Amygdala (tissue), 56 donors: ENCODE measurements around the gene SLC16A4.
"Not testable (repeated sequence)": the region's sequence is repeated elsewhere in the genome, so short reads cannot be mapped to it uniquely, and the experiment has no call there.

Source experiments
- DNase-seq, 56 donors: peaks; one replicate each; lab custom pipeline; 2025; lab: John Stamatoyannopoulos, UW

Gene SLC16A4

DNA sequence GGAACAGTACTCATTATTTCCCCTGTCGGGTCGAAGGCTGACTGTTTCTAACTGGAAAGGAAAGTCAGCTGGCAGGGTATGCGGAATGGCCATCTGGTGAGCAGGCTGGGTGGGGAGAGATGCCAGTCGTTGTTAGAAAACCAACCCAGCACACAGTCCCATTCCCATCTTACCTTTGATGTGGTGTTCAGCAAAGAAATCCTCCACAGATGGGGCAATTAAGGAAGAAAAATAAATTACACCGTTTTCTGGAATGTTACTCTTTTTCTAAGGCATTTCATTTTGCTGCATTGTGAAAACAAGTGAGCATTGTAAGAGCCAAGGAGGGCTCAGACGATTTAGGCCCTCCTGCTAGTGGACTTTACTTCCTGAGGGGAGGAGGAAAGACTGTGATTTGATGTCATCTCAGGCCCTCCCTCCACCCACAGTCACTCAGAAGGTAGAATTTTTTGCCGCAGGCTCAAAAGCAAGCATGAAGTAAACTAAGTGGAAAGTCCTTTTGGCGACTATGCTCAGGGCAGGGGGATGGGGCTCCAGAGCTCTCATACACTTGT is at the start of gene SLC16A4:
Gene SLC16A4, minus strand, starts transcription at position 335 of the 554 bp plus-strand sequence. CDS start 1,703 bp downstream, outside the sequence.
- no peak for DNase-seq

DNA sequence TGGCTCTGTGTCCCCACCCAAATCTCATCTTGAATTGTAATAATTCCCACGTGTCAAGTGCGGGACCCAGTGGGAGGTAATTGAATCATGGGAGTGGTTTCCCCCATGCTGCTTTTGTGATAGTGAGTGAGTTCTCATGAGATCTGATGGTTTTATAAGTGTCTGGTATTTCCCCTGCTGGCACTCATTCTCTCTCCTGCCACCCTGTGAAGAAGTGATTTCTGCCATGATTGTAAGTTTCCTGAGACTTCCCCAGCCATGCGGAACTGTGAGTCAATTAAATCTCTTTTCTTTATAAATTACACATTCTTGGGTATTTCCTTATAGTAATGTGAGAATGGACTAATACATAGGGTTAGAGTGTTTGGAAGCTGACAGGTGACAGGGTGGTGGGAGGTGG is 49.0 kb upstream of the SLC16A4 start:
- DNase-seq: not testable (repeated sequence)

DNA sequence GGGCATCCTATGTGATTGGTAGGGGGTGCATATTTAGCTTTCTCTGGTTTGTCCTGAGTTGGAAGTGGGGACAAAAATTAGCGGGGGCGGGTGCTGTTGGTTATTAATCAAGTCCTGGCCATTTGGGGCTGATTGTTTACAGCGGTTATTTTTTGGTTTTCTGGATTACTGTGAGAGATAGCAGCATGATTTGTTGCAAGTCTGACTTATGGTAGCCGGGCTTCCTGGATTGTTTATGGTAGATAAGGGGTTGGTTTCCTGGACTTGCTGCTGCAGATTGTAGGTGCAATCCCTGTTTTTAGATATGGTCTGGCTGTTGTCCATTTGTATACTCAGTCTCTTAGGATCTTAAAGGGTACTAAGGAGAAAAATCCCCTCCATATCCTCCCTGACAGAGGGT is 48.1 kb upstream of the SLC16A4 start:
- no peak for DNase-seq

DNA sequence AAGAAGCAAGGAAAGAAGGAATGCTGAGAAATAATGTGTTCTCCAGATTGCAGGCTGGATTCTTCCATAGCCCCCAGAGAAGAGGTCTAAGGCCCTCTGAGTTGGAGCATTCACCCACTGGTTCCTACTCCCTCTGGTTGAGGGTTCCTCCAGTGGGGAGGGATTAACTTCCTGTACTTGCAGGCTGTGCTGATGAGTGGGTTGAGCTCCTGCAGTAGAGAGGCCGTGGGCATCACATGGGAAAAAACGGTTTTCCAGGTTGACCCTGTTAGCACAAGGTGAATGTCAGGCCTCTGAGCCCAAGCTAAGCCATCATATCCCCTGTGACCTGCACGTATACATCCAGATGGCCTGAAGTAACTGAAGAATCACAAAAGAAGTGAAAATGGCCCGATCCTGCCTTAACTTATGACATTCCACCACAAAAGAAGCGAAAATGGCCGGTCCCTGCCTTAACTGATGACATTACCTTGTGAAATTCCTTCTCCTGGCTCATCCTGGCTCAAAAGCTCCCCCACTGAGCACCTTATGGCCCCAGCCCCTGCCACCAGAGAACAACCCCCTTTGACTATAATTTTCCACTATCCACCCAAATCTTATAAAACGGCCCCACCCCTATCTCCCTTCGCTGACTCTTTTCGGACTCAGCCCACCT is 46.9 kb upstream of the SLC16A4 start:
- DNase-seq: not testable (repeated sequence)

DNA sequence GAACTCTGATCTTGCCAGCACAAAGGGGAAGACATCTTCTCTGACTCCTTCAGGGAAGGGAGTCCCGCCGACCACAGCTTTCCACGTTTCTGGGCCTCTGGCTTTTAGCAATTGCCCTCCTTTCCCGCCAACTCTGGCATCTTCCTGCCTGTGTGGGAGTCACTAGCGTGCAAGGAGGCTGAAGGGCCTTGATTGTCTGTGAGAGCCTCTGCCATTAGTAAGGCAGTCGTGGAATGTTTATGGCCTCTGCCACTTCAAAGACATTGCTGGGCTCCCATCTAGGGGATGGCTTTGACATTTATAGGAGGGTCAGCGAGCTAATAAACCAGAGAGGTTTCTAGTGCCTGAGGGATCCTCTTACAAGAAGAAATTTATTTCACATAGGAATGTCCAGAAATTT is 45.8 kb upstream of the SLC16A4 start:
- no peak for DNase-seq

DNA sequence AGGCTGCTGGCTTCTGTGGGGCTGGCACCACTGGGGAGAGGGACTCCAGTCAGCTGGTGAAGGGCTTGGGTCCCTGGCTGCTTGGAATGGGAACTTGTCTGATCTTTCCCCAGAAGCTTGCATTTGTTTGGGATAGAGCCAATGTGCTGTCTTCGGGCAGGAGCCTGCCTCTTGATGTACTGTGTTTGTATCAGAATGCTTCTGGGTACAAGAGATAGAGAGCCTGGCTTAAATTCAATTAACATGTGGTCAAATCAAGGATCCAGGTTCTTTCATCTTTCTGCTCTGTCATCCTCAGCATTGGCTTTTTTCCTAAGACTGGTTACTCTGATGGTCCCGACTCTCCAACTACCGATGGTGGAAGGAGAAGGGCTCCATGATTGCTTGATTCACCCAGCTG is 44.1 kb upstream of the SLC16A4 start:
- no peak for DNase-seq

DNA sequence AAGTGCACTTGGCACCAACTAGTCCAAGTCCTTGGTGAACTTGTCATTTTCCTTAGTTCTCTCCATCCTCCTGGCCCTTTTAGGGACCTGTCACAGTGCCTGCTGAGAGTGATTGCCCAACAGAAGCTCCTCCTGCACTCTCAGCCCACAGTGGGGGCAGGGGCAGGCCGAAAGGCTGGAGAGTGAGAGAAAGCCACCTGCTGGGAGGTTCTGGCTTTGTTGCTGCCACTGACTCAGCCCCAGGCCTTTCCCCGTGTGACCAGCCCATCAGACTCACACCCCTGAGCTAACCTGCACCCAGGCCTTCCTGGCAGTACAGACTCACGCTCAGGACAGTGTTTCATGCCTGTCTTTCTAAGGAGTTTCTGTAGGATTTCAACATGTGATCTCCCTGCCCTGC is 43.0 kb upstream of the SLC16A4 start:
- peak in 2 of 56 donors; percentile 11 to 16 for DNase-seq

DNA sequence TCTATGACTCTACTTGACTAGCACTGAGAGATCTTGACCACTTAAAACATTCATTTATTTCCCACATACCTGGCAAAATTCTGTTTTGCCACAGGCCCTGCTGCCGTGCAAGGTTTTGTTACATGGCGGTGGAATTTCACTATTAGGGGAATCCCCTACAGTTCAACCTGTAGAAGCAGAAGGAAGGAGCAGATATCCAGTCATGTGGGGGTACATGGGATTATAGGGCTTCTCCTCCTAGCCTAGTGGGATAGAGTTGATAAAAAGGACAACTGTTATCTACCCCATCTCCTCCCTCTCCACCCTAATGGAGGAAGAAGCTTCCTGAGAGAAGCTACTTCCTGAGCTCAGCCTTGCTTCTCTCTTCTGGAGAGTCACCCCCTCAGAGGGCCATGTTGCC is 42.4 kb upstream of the SLC16A4 start:
- DNase-seq: no peak

DNA sequence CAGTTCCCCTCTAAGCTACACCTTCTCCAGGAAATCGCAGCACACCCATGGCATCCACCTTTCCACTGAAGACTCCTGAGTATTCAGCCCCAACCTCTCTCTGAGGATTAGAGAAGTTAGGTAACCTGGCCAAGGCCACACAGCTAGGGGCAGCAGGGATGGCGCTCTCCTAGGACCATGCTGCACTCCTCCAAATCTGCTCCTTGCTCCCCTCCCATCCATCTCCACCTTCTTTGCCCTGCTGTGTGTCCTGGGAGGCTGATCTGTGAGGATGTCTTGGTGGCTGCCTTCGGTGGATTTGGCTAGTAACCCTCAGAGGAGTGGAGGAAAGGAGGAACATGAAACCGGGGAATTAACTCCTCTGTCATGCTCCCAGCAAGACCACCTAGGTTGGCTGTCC is 40.1 kb upstream of the SLC16A4 start:
- no peak for DNase-seq

DNA sequence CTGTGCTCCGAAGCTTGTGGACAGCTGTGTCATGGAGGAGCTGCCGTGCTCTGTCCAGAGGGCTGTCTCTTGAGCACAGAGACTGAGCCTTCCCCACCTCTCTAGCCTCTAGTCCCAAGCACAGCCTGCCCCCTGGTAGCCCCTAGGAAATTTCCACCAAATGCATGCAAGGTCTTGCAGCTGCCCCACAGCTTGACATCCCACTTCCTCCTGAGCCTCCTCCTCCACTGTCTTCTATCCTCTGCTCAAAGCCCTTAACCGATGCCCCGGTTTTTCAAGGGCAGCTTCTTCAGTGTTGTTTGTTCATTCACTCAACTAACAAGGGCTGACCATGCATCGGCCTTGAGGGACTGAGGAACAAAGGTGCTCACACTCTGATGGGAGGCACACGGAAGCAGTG is 39.5 kb upstream of the SLC16A4 start:
- DNase-seq: no peak

DNA sequence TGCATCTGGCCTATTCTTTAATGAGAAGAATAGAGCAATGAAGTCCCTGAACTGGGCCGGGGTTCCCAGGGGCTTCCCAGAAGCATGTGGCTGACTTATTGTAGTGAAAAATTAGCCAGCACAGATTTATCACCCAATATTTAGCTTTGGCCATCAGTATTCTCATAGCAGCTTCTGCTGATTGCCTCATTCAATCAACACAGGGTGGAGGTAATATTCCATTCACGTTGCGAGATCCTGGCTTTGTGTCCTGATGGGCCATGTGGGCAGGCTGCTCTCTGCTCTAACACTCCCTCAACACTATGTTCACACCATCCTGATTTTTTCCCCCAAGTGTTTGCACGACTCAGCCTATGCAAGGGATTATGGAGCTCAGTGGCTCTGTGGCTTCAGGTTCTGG is 38.1 kb upstream of the SLC16A4 start:
- DNase-seq: no peak

DNA sequence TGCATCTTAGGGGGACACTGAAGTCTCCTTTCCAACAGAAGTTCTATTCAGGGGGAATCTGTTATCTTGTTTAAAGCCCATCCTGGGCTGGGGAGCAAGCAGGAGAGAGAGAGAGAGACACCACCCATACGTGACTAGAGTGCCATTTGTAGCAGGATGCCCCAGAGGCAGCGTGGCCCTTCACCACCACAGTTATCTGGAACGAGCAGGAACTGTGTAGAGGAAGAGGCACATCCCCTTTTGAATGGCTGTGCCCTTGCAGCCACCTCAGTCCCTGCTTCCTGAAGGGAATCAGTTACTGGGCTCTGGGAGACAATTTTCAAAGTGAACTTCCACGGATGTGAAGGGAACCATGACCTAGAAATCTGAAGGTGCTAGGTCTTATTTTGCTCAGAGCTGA is 36.0 kb upstream of the SLC16A4 start:
- DNase-seq: no peak

DNA sequence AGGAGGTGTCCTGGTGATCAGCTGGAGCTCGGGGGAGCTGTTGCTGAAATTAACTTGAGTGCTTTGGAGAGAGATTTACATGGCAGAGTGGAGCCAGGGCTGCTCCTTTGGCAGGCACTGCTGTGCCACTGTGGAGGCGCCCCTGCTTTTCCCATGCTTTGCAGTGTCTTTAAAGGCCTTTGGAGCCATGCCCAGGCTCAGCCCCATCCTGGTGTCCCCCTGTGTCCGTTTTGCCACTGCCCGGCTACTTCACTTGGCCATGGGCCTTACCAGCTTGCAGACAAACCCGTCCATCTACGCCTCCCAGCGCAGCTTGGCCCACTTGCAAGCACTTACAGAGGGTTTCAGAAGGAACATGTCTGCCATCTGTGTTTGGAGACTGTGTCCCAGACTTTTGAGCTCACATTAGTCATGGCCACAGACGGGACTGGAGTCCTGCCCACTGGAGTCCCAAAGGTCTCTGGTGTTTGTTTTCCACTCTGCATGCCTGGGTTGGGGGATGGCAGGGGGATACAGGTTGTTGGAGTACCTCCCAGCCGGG is 34.9 kb upstream of the SLC16A4 start:
- peak in 13 of 56 donors; percentile 2 to 42 (median 14) for DNase-seq

DNA sequence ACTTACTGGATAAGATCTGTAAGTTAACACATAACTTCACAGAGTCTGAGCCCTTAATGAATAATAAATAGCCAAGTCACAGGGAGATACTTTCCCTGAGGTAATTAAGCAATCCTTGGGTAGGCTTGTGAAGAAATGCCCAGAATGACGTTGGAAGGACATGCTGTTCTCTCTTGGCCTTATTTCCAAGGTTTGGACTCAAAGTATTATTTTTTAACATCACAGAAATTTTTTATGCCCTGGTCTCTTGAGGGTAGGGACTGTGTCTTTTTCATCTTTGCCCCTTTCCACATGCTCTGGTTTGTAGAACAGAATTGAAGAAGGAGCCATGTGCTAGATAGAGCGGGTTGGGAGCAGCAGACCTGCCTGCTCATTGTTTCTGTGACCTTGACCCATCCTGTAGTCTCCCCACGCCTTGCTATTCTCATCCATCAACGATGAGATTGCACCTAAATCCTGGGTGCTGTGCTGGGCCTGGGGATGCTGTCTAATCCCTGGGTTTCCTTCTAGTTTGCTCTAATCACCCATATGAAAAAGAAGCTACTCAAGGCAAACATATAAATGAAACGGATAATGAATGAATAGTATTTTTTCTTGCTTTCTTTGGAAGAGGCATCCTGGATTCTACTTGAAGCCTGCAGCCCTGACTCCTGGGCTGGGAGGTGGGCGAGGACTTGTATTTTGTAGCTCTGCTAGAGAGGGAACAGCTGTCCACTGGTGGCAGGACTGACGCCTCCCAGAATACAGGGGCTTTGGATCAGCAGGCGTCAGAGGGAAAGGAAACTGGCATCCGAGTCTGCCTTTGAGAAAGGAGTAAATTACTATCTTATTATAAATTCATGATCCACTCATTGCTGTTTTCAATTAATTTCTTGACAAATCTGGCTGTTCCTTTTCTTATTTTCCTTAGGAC is 34.1 kb upstream of the SLC16A4 start:
- DNase-seq: no peak

DNA sequence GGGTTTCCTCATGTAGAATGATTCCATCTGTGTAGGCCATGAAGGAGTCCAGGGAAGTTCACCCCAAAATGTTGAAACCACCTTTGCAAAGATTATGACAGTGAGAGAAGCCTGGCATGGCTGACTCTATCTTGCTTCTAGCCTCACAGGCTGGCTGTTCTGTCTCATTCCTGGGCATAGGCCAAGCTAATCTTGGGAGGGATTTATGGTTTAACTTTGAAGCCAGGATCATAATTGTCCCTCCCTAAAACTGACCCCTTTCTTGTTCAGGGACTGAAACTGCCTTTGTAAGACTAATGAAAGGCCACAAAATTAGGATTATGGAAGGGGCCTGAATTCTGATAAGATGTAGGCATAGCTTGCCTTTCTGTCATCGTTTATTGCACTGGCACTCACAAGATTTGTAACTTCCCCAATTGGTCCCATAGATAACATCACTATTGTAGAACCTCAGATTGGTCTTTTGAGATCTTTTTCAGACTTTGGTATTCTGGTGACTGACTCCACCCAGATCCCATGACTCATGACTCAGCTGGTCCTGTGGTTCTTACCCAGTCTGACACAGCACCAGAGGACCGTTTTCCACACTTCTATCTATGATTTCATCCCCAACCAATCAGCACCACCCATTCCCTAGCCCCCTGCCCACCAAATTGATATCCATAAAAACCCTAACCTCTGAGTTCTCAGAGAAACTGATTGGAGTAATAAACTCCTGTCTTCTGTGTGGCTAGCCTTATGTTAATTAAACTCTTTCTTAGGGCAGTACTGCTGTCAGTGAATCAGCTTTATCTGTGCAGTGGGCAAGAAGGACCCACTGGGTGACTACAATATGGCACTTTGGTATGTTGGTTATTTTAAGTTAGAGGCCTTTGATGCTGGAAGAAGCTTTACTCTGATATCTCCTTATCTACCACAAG is 30.3 kb upstream of the SLC16A4 start:
- no peak for DNase-seq

DNA sequence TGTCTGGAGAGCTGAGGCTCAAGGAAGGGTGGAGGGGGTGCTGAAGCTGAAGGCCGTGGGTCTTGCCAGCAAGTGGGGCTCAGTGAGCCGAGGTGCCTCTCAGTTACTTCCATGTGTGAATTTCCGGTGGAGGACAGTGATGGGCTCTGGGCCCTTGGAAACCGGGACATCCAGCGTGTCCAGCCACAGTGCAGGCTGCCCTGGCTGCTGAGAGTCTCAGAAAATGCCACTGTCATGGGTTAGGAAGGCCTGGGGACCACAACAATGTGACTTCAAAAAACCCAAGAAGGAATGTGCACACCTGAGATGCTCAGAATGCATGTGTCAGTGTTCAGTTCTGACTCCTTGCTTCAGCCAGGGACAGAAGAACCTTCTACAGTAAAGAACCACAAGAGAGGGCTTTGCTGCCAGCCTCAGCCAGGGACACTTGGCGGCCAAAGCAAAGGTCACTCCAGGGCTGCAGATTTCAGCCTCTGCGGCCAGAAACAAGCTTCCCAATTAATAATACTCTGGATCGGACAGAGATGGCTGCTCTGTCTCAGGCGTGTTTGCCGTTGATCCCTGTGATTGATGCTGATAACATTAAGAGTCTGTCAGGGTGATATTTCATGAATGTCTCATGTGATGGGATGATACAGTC is 29.3 kb upstream of the SLC16A4 start:
- DNase-seq: no peak

DNA sequence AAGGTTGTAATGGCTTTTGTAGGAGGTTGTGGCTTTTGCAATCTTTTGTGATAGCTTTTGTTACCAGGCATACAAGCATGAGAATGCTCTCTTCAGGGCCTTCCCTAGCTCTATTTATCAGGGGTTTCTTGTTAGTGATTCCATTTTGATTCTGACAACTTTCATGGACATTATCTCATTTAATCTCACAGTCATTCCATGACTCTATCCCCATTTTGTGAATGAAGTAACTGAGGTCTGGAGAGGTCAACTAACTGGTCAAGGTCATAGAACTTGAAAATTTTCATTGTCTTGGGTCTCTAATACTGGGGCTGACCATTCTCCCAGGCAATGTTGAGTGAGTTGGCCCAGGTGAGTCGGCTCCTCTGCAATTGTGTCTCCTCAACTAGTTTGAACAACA is 27.9 kb upstream of the SLC16A4 start:
- DNase-seq: no peak

DNA sequence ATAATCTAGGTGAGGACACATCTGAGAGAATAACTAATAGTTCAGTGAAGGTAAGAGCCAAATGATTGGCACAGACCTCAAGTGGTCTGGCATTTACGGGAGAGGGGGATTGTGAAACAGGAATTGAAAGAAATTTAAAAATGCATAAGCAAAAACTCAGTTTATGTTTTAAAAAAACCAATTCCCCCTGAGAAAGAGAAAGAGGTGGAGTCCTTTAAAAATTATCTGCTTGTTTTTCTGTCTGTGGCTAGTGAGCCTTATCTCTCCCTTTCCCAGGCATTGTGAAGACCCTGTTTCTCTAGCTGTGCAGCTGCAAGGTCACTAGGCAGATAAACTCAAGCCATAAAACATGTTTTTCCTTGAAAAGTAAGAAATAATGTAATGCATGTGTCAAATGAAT is 22.2 kb upstream of the SLC16A4 start:
- DNase-seq: not testable (repeated sequence)

DNA sequence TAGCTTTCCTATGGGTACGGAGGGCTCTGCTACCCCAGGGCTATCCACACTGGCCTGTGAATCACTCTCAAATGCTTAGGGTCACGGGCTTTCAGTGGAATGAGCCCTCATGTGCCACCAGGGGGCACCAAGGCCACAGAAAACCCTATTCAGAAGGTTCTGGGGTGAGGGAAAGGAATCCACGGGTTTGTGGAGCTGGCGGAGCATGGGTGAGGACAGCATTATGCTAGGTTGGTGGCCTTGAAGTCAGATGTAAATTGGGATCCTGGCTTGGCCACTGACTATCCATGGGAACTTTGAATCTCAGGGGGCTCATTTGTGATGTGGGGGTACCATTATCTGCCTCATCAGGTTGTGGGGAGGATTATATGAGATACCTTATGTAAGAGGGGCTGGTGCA is 21.8 kb upstream of the SLC16A4 start:
- peak in 42 of 56 donors; percentile 4 to 77 (median 30) for DNase-seq
